HFF-Myc (cell line): ENCODE results near the gene GPR151.
A peak's percentile ranks its signal among the peaks of the same experiment; 100 is the strongest.

ENCODE experiments used
- DNase-seq: peaks from one replicate; pipeline ENCODE4 v3.0.0-alpha.2; 2011; ENCODE audit warnings: low read depth; ENCODE audit errors: extremely low read depth
- H3K4me3 ChIP-seq: replicated peaks from 2 replicates; pipeline ENCODE4 v1.5.1; 2011; ENCODE audit warnings: low read depth, mild to moderate bottlenecking, control low read depth, low read length
- TF ChIP-seq, protein P1 (sequence below): IDR thresholded peaks from 2 replicates; pipeline ENCODE4 v1.5.1; 2012; ENCODE audit warnings: mild to moderate bottlenecking, low read depth, low read length, control low read depth; ENCODE audit errors: missing control alignments

The GPR151 gene

DNA sequence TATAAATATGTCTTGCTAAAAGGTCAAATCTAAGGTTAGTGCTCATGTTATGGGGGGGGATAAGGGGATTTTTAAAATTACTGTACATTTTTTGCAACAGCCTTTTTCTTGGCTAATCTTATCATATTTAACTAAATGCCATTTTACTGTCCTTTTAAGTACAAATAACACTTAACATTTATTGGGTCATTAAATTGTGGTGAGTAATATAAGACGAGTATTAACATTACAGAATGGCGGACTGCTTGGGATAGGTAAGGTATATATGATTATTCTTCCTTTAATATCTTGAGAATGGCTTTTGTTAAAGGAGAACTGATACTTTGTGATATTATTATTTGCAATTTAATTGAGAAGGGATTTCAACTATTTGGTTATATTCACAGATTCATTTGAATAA, 33.2 kb downstream of the GPR151 start:
- H3K4me3 ChIP-seq = no peak overlapping the region
- no peak for DNase-seq
- TF ChIP-seq, protein P1, sequence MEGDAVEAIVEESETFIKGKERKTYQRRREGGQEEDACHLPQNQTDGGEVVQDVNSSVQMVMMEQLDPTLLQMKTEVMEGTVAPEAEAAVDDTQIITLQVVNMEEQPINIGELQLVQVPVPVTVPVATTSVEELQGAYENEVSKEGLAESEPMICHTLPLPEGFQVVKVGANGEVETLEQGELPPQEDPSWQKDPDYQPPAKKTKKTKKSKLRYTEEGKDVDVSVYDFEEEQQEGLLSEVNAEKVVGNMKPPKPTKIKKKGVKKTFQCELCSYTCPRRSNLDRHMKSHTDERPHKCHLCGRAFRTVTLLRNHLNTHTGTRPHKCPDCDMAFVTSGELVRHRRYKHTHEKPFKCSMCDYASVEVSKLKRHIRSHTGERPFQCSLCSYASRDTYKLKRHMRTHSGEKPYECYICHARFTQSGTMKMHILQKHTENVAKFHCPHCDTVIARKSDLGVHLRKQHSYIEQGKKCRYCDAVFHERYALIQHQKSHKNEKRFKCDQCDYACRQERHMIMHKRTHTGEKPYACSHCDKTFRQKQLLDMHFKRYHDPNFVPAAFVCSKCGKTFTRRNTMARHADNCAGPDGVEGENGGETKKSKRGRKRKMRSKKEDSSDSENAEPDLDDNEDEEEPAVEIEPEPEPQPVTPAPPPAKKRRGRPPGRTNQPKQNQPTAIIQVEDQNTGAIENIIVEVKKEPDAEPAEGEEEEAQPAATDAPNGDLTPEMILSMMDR = no peak

DNA sequence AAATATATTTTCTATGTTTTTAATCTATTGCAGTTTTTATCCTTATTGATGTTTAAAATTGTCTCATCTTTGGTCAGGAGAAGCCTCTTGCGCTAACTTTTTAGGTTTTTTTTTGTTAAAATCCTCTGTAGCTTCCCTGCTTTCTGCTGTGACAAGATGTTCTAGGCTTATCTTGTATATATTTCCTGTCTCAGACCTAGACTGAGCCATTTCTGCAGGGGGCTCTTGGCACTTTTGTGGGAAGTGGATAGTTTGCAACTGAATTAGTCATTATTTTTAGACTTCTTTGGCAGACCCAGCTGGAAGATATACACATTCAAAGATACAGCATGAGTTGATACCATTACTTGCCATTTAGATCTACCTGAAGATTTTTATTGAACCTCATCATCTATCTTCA, 40.1 kb downstream of the GPR151 start:
- no peak for DNase-seq
- TF ChIP-seq, protein P1 = no peak
- H3K4me3 ChIP-seq = no peak overlapping the region

- TF ChIP-seq, protein P1 = peak; percentile 38
- no peak for DNase-seq
- no peak overlapping the region for H3K4me3 ChIP-seq
These were observed 40.7 kb downstream of the GPR151 start for GRCh38 chr5:146475190-146475780.

DNA sequence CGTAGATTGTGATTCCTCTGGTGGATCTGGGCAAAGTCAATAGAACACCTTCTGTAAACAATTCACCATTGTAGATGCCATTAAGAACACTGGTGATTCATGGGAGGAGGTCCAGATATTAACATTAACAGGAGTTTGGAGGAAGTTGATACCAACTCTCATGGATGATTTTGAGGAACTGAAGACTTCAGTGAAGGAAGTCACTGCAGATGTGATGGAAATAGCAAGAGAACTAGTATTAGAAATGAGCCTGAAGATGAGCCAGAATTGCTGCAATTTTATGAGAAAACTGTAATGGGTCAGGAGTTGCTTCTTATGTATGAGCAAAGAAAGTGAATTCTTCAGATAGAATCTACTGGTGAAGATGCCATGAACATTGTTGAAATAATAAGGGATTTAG, 41.9 kb downstream of the GPR151 start:
- TF ChIP-seq, protein P1 = no peak
- no peak for DNase-seq

DNA sequence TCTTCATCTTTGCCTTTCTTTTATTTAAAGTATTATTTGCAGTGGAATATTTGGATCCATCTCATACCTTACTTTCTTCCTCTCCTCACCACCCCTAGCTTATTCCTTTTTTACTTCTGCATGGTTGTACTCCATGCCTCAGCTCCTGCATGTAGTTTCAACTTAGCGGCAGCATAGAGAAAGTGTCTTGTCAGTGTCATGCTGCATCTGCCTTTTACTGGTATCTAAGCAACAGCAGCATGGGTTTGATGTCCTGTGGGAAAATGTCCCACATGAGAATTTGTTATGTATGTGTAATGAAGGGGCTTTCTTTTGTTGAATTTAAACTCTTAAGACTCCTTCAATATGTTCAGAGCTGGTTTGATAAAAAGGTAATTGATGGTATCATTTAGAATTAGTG, 48.2 kb downstream of the GPR151 start:
- TF ChIP-seq, protein P1 = no peak
- no peak for DNase-seq
- H3K4me3 ChIP-seq = no peak overlapping the region

More for the DNA sequence above, 41.9 kb downstream of the GPR151 start:
- no peak overlapping the region for H3K4me3 ChIP-seq

- no peak for DNase-seq
- H3K4me3 ChIP-seq = no peak overlapping the region
- TF ChIP-seq, protein P1 = peak; percentile 18
These were observed 49.3 kb downstream of the GPR151 start for GRCh38 chr5:146466521-146467349.
